K562 (cell line): ENCODE measurements around the gene ZC3H11A. TPM values are rescaled to one million over a fixed set of nuclear protein-coding genes. Genes with fewer than 3 reads are reported as not detected.

ENCODE experiments used
- CBX3 ChIP-seq, 2 experiments: IDR thresholded peaks; 1 replicate in 1 of 2; 2 replicates in 1 of 2; pipeline ENCODE4 v1.6.1; 2012; ENCODE audit warnings: inconsistent platforms in 2 of 2, low read length in 2 of 2, borderline replicate concordance in 1 of 2, control low read depth in 1 of 2
- PTBP1 ChIP-seq: fragments of 200-400 bp; formaldehyde crosslinking; IDR thresholded peaks from 2 replicates; pipeline ENCODE4 v1.6.1; 2017; ENCODE audit warnings: low read depth, low read length
- USF1 ChIP-seq: sonication (generic); formaldehyde crosslinking; IDR thresholded peaks from 2 replicates; pipeline ENCODE4 v1.9.0; 2022; ENCODE audit warnings: mild to moderate bottlenecking, missing genetic modification reagents
- polyA plus RNA-seq, 8 experiments: library from polyadenylated mRNA; depleted of rRNA in 4 of 8; stranded (reverse) in 5 of 8; unstranded in 3 of 8; fragments of >200 nt; fragmentation: Nextera tagmentation in 2 of 8; fragmentation: Illumina TruSeq in 1 of 8; extraction: Ambion mirVana in 2 of 8; extraction: Trizol in 1 of 8; gene quantifications; 2 replicates each; pipeline versions ENCODE4 v1.2.1 to v1.2.3, GENCODE V29; 2011 to 2014; ENCODE audit warnings: inconsistent platforms in 1 of 8, missing spikeins in 1 of 8
- small RNA-seq: library from RNA; depleted of rRNA; stranded (forward); fragments of <200 nt; gene quantifications from one replicate; pipeline ENCODE3, GENCODE V24; 2014
- total RNA-seq, 7 experiments: library from RNA; depleted of rRNA in 6 of 7; stranded (reverse); fragments of >200 nt in 6 of 7; fragmentation: Illumina TruSeq in 2 of 7; extraction: Trizol in 2 of 7; gene quantifications; 2 replicates each; pipeline versions ENCODE4 v1.2.1 to v1.2.3, GENCODE V29; 2011 to 2021; ENCODE audit warnings: low replicate concordance in 1 of 7
- TF ChIP-seq, protein P1 (sequence below): fragments of 250-450 bp; sonication (Bioruptor Pico); IDR thresholded peaks from 2 replicates; pipeline ENCODE4 v1.8.0; 2022; ENCODE audit warnings: inconsistent platforms, mild to moderate bottlenecking, moderate library complexity, borderline replicate concordance

Gene ZC3H11A
- total and polyA plus RNA-seq, 9 of the 15 experiments (the other 6 are each of a cell fraction or from before 2014, with no cell fraction given), result 34.2 to 137 (median 102) TPM

DNA sequence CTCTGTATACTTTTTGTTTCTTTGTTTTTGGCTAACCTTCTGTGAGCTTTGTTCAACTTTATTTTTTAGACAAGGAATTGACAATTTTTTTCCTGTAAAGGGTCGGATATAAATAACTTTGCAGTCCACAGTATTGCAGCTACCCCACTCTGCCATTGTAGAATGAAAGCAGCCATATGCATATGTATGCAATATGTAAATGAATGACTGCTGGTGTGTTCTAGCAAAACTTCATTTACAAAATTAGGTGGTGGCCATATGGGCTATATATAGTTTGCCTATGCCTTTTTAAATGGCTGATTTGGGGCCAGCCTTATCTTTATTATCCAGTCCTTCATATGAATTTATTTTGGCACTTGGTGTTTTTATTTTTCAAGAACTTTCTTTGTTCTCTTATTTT is 48.0 kb downstream of the ZC3H11A start (continued):
- no peak for TF ChIP-seq USF1
- no peak for TF ChIP-seq CBX3 (IDR thresholded peaks at IDR 0.05; ENCODE audit: borderline replicate concordance in 1 of 2, low read length in 2 of 2)
- TF ChIP-seq PTBP1, result no peak
- TF ChIP-seq, protein P1, sequence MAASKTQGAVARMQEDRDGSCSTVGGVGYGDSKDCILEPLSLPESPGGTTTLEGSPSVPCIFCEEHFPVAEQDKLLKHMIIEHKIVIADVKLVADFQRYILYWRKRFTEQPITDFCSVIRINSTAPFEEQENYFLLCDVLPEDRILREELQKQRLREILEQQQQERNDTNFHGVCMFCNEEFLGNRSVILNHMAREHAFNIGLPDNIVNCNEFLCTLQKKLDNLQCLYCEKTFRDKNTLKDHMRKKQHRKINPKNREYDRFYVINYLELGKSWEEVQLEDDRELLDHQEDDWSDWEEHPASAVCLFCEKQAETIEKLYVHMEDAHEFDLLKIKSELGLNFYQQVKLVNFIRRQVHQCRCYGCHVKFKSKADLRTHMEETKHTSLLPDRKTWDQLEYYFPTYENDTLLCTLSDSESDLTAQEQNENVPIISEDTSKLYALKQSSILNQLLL (CRISPR knock-in tag), result no peak
- TF ChIP-seq, all 486 proteins: peak for 0

Small RNA genes within 50 kb of the gene (small RNA-seq; reads per million reads assigned to genes)
- gene ZC3H11A, result 0.29 reads per million

Other genes starting within 250 kb of the ZC3H11A start
- 15.6 and 16.2 TPM in 2 replicates for gene ATP2B4, start 168.8 kb upstream of the ZC3H11A start, total RNA-seq (2014; rRNA removed)
- gene ATP2B4, start 168.8 kb upstream of the ZC3H11A start, total RNA-seq (2014; rRNA removed; fragmentation: Illumina TruSeq; extraction: Trizol), result 18.2 and 19.7 TPM in 2 replicates
- 22.8 and 24.3 TPM in 2 replicates for gene ATP2B4, start 168.8 kb upstream of the ZC3H11A start, total RNA-seq (2015; rRNA removed; fragmentation: Illumina TruSeq; extraction: Trizol)
- 24.2 and 26.3 TPM in 2 replicates for gene ATP2B4, start 168.8 kb upstream of the ZC3H11A start, total RNA-seq (2021)
- 38.5 and 40.6 TPM in 2 replicates for gene ATP2B4, start 168.8 kb upstream of the ZC3H11A start, polyA plus RNA-seq (2011; rRNA removed)
- gene ATP2B4, start 168.8 kb upstream of the ZC3H11A start, polyA plus RNA-seq (2014; fragmentation: Illumina TruSeq; extraction: Trizol), result 24.4 and 28.7 TPM in 2 replicates
- gene ATP2B4, start 168.8 kb upstream of the ZC3H11A start, polyA plus RNA-seq (2014; fragmentation: Nextera tagmentation; extraction: Ambion mirVana), result 10 to 100 TPM; 10.3 to 11.3 TPM
- 20.2 and 21.7 TPM in 2 replicates for gene ATP2B4, start 168.8 kb upstream of the ZC3H11A start, polyA plus RNA-seq (2014; rRNA removed)
- gene LAX1, start 30.4 kb upstream of the ZC3H11A start, total RNA-seq (2014; rRNA removed), result not detected in 2 replicates
- gene LAX1, start 30.4 kb upstream of the ZC3H11A start, total RNA-seq (2014; rRNA removed; fragmentation: Illumina TruSeq; extraction: Trizol), result not detected in 2 replicates
- not detected in 2 replicates for gene LAX1, start 30.4 kb upstream of the ZC3H11A start, total RNA-seq (2015; rRNA removed; fragmentation: Illumina TruSeq; extraction: Trizol)
- gene LAX1, start 30.4 kb upstream of the ZC3H11A start, total RNA-seq (2021), result not detected in 2 replicates
- gene LAX1, start 30.4 kb upstream of the ZC3H11A start, polyA plus RNA-seq (2011; rRNA removed), result not detected in 2 replicates
- not detected in 2 replicates for gene LAX1, start 30.4 kb upstream of the ZC3H11A start, polyA plus RNA-seq (2014; fragmentation: Illumina TruSeq; extraction: Trizol)
- gene LAX1, start 30.4 kb upstream of the ZC3H11A start, polyA plus RNA-seq (2014; fragmentation: Nextera tagmentation; extraction: Ambion mirVana), result not detected
- not detected in 2 replicates for gene LAX1, start 30.4 kb upstream of the ZC3H11A start, polyA plus RNA-seq (2014; rRNA removed)
- 5.0 and 8.9 TPM in 2 replicates for gene ZBED6, start within 50 bp of the ZC3H11A start, total RNA-seq (2014; rRNA removed)
- gene ZBED6, start within 50 bp of the ZC3H11A start, total RNA-seq (2014; rRNA removed; fragmentation: Illumina TruSeq; extraction: Trizol), result 12.8 and 18.2 TPM in 2 replicates
- gene ZBED6, start within 50 bp of the ZC3H11A start, total RNA-seq (2015; rRNA removed; fragmentation: Illumina TruSeq; extraction: Trizol), result 12.5 and 13.2 TPM in 2 replicates
- gene ZBED6, start within 50 bp of the ZC3H11A start, total RNA-seq (2021), result 16.1 and 16.6 TPM in 2 replicates
- gene ZBED6, start within 50 bp of the ZC3H11A start, polyA plus RNA-seq (2011; rRNA removed), result 5.9 and 6.9 TPM in 2 replicates
- gene ZBED6, start within 50 bp of the ZC3H11A start, polyA plus RNA-seq (2014; fragmentation: Illumina TruSeq; extraction: Trizol), result 3.6 and 4.0 TPM in 2 replicates
- gene ZBED6, start within 50 bp of the ZC3H11A start, polyA plus RNA-seq (2014; fragmentation: Nextera tagmentation; extraction: Ambion mirVana), result under 1 TPM; 0.21 to 0.96 TPM
- gene ZBED6, start within 50 bp of the ZC3H11A start, polyA plus RNA-seq (2014; rRNA removed), result 2.5 and 3.1 TPM in 2 replicates
- 158 and 216 TPM in 2 replicates for gene SNRPE, start 66.0 kb downstream of the ZC3H11A start, total RNA-seq (2014; rRNA removed)
- gene SNRPE, start 66.0 kb downstream of the ZC3H11A start, total RNA-seq (2014; rRNA removed; fragmentation: Illumina TruSeq; extraction: Trizol), result 595 and 636 TPM in 2 replicates
- gene SNRPE, start 66.0 kb downstream of the ZC3H11A start, total RNA-seq (2015; rRNA removed; fragmentation: Illumina TruSeq; extraction: Trizol), result 301 and 351 TPM in 2 replicates
- 442 and 541 TPM in 2 replicates for gene SNRPE, start 66.0 kb downstream of the ZC3H11A start, total RNA-seq (2021)
- 431 and 603 TPM in 2 replicates for gene SNRPE, start 66.0 kb downstream of the ZC3H11A start, polyA plus RNA-seq (2011; rRNA removed)
- gene SNRPE, start 66.0 kb downstream of the ZC3H11A start, polyA plus RNA-seq (2014; fragmentation: Illumina TruSeq; extraction: Trizol), result 376 and 415 TPM in 2 replicates
- 1,000 to 10,000 TPM; 1,614 to 1,893 TPM for gene SNRPE, start 66.0 kb downstream of the ZC3H11A start, polyA plus RNA-seq (2014; fragmentation: Nextera tagmentation; extraction: Ambion mirVana)
- 381 and 487 TPM in 2 replicates for gene SNRPE, start 66.0 kb downstream of the ZC3H11A start, polyA plus RNA-seq (2014; rRNA removed)